A549 (cell line): ENCODE measurements around the gene SORCS2. TPM values are rescaled to one million over a fixed set of nuclear protein-coding genes. Genes with fewer than 3 reads are reported as not detected.

Experiments
- ATAC-seq, 2 experiments: fragments of 200-7000 bp in 1 of 2; fragments of >200 bp in 1 of 2; cut with Nextera tagmentation in 1 of 2; cut with Tn5 transposase in 1 of 2; 3 replicates each; pipeline versions ENCODE4 v1.8.0 to v1.9.1; 2018 to 2020; ENCODE audit warnings: mild to moderate bottlenecking in 1 of 2, moderate library complexity in 1 of 2
- CTCF ChIA-PET: fragments of 300-600 bp; sonication (Branson Sonifier 250); formaldehyde crosslinking; extraction: SDS; loops from one replicate; lab custom pipeline; 2021; ENCODE audit warnings: antibody characterized with exemption, inconsistent platforms; lab: Yijun Ruan, JAX
- POLR2A ChIA-PET: fragments of 350-600 bp; formaldehyde crosslinking; extraction: SDS; loops from one replicate; lab custom pipeline; 2021; ENCODE audit warnings: antibody characterized with exemption, inconsistent platforms; lab: Yijun Ruan, JAX
- DNase-seq, 2 experiments: peaks; one replicate each; pipeline versions ENCODE4 v3.0.0 to v3.0.0-alpha.2; 2011 to 2016; ENCODE audit warnings: low read depth in 1 of 2, low spot score in 1 of 2
- FAIRE-seq: peaks from 2 replicates; lab custom pipeline; 2011; peaks lifted over from hg19 to GRCh38; lab: Jason Lieb, UNC
- H3K27ac ChIP-seq, 2 experiments: fragments of >200 bp; sonication (Bioruptor Twin); formaldehyde crosslinking; 3 replicates each; pipeline ENCODE4 v1.5.1; 2016 to 2017
- H3K4me1 ChIP-seq: fragments of >200 bp; sonication (Bioruptor Twin); formaldehyde crosslinking; 3 replicates; pipeline ENCODE4 v1.6.1; 2016
- H3K4me2 ChIP-seq: fragments of >200 bp; sonication (Bioruptor Twin); formaldehyde crosslinking; 3 replicates; pipeline ENCODE4 v1.6.1; 2016
- H3K4me3 ChIP-seq: fragments of >200 bp; sonication (Bioruptor Twin); formaldehyde crosslinking; 3 replicates; pipeline ENCODE4 v1.5.1; 2016
- H3K9me3 ChIP-seq: fragments of >200 bp; sonication (Bioruptor Twin); formaldehyde crosslinking; 3 replicates; pipeline ENCODE4 v1.6.1; 2016
- CBX2 ChIP-seq: fragments of 200-600 bp; sonication (generic); IDR thresholded peaks from 2 replicates; pipeline ENCODE4 v1.6.1; 2016; ENCODE audit warnings: low read depth, mild to moderate bottlenecking, borderline replicate concordance
- EHF ChIP-seq: fragments of 250-450 bp; sonication (Bioruptor Pico); IDR thresholded peaks from 2 replicates; pipeline ENCODE4 v1.5.0; 2020; ENCODE audit warnings: mild to moderate bottlenecking
- HDAC2 ChIP-seq: fragments of 200-600 bp; sonication (generic); IDR thresholded peaks from 2 replicates; pipeline ENCODE4 v1.6.1; 2016
- HOXB13 ChIP-seq: fragments of 250-450 bp; sonication (Bioruptor Pico); IDR thresholded peaks from 2 replicates; pipeline ENCODE4 v1.5.0; 2020; ENCODE audit warnings: low read depth, mild to moderate bottlenecking, moderate library complexity
- JUNB ChIP-seq: fragments of >200 bp; sonication (Bioruptor Twin); formaldehyde crosslinking; IDR thresholded peaks from 2 replicates; pipeline ENCODE4 v1.6.1; 2016
- RCOR1 ChIP-seq: fragments of 150-350 bp; IDR thresholded peaks from 2 replicates; pipeline ENCODE4 v1.6.1; 2014; ENCODE audit warnings: antibody characterized with exemption, low read length, low read depth
- RFX5 ChIP-seq: fragments of 450-650 bp; IDR thresholded peaks from 2 replicates; pipeline ENCODE4 v1.7.1; 2014; ENCODE audit warnings: antibody characterized with exemption, mild to moderate bottlenecking, moderate library complexity
- RNF2 ChIP-seq: fragments of 200-600 bp; sonication (generic); IDR thresholded peaks from 2 replicates; pipeline ENCODE4 v1.6.1; 2016; ENCODE audit warnings: low read depth, mild to moderate bottlenecking, antibody characterized with exemption, moderate library complexity, borderline replicate concordance
- SMC3 ChIP-seq: fragments of >200 bp; sonication (Bioruptor Twin); formaldehyde crosslinking; IDR thresholded peaks from 3 replicates; pipeline ENCODE4 v1.6.1; 2018; ENCODE audit warnings: inconsistent platforms
- TP53 ChIP-seq: fragments of 250-450 bp; sonication (Bioruptor Pico); IDR thresholded peaks from 2 replicates; pipeline ENCODE4 v1.5.0; 2021; ENCODE audit warnings: mild to moderate bottlenecking, moderate library complexity
- WGBS: methylation state at CpG from one replicate; pipeline ENCODE4 v1.1.6; 2017; ENCODE audit errors: missing lambda C conversion rate; 5-methylcytosine and 5-hydroxymethylcytosine counted together
- polyA plus RNA-seq, 4 experiments: library from polyadenylated mRNA; depleted of rRNA in 3 of 4; stranded (reverse); fragments of >200 nt; fragmentation: RNase III in 1 of 4; extraction: RNeasy Plus Mini Kit Qiagen cat#74134 plus additional on column Dnase treatment in 1 of 4; gene quantifications; 2 replicates in 3 of 4; 3 replicates in 1 of 4; pipeline ENCODE4 v1.2.3, GENCODE V29; 2011 to 2017
- TF ChIP-seq, protein P1 (sequence below): fragments of >200 bp; sonication (Bioruptor Twin); formaldehyde crosslinking; IDR thresholded peaks from 3 replicates; pipeline ENCODE4 v1.6.1; 2016
- TF ChIP-seq, protein P2 (sequence below): fragments of 200-600 bp; sonication (generic); IDR thresholded peaks from 2 replicates; pipeline ENCODE4 v1.6.1; 2016; ENCODE audit warnings: antibody characterized with exemption, mild to moderate bottlenecking, moderate library complexity
- TF ChIP-seq, protein P3 (sequence below): fragments of 250-450 bp; sonication (Bioruptor Pico); IDR thresholded peaks from 2 replicates; pipeline ENCODE4 v1.5.0; 2020; ENCODE audit warnings: low read depth, mild to moderate bottlenecking, moderate library complexity

Gene SORCS2
- polyA plus RNA-seq, 2 of the 4 experiments (the other 2 are of a cell fraction) = 1.4 to 4.6 TPM

DNA sequence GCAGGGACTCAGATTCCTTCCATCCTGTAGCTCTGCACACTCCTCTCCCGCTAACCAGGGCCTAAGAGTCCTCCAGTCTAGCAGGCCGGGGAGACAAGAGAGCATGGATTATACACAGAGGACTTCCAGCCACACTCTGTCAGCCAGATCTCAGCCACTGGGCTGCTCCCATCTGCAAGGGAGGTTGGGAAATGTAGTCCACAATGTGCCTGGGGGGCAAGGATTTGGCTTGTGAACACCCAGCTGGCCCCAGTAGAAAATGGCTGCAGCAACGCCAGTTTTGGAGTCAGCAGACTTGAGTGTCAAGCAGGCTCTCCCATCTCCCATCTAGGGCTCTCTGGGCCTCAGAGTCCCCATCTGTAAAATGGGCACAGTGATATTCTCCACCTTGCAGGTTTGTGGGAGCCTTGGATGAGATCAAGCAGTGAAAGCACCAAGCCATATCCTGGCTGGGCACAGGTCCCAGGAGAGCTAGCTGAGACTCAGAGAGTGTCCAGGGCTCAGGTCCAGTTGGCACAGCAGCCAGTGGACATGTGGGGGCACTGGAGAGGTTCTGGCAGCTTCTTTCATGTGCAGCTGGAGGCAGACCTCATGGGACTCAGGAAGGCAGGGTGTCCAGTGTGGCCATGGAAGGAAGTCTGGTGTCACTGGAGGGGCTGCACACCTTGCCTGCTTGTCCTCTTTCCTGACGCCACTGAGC, 227.8 kb downstream of the SORCS2 start:
- ATAC-seq = no peak
- Histone ChIP-seq H3K4me1 (no peaks in the 10 kb centered on the region), H3K27ac (no peak overlapping the region), H3K4me3 (no peak overlapping the region), H3K4me2 (no peak overlapping the region), H3K9me3 (no peaks in the 10 kb centered on the region)
- no peak for FAIRE-seq
- WGBS = 84% methylated on average over 4 of the region's 4 CpGs
- POLR2A ChIA-PET = no interaction called here
- no peak for DNase-seq
- TF ChIP-seq EHF (CRISPR knock-in tag) (no peak), SMC3 (no peak), HDAC2 (no peak)
- TF ChIP-seq, protein P1, sequence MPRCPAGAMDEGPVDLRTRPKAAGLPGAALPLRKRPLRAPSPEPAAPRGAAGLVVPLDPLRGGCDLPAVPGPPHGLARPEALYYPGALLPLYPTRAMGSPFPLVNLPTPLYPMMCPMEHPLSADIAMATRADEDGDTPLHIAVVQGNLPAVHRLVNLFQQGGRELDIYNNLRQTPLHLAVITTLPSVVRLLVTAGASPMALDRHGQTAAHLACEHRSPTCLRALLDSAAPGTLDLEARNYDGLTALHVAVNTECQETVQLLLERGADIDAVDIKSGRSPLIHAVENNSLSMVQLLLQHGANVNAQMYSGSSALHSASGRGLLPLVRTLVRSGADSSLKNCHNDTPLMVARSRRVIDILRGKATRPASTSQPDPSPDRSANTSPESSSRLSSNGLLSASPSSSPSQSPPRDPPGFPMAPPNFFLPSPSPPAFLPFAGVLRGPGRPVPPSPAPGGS = no peak
- TF ChIP-seq, protein P2, sequence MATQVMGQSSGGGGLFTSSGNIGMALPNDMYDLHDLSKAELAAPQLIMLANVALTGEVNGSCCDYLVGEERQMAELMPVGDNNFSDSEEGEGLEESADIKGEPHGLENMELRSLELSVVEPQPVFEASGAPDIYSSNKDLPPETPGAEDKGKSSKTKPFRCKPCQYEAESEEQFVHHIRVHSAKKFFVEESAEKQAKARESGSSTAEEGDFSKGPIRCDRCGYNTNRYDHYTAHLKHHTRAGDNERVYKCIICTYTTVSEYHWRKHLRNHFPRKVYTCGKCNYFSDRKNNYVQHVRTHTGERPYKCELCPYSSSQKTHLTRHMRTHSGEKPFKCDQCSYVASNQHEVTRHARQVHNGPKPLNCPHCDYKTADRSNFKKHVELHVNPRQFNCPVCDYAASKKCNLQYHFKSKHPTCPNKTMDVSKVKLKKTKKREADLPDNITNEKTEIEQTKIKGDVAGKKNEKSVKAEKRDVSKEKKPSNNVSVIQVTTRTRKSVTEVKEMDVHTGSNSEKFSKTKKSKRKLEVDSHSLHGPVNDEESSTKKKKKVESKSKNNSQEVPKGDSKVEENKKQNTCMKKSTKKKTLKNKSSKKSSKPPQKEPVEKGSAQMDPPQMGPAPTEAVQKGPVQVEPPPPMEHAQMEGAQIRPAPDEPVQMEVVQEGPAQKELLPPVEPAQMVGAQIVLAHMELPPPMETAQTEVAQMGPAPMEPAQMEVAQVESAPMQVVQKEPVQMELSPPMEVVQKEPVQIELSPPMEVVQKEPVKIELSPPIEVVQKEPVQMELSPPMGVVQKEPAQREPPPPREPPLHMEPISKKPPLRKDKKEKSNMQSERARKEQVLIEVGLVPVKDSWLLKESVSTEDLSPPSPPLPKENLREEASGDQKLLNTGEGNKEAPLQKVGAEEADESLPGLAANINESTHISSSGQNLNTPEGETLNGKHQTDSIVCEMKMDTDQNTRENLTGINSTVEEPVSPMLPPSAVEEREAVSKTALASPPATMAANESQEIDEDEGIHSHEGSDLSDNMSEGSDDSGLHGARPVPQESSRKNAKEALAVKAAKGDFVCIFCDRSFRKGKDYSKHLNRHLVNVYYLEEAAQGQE = no peak
- CTCF ChIA-PET = interaction anchor here (1.6 kb wide), 1 partner anchor 10 kb away, joined by 4 read pairs; no protein-coding TSS in a partner anchor

DNA sequence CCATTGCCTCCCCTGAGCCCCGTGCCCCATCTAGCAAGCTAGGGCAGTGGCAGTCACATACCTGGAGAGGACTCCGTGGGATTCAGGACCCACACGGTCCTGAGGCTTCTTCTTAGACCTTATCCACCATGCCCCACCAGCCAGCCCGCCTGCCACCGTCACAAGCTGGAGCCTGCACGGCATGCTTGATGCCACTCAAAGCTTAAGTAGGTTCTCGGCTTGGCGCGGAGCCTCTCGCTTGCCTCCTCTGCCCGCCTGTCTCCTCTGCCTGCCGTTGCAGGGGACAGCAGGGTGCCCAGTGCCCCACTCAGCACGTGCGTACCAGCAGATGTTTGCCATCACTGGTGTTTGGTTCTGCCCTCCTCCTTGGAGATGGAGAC, 228.3 kb downstream of the SORCS2 start:
- H3K4me2 ChIP-seq = no peak overlapping the region
- ATAC-seq = no peak
- no peak for TF ChIP-seq RCOR1
- no peak for TF ChIP-seq HOXB13
- no peak for TF ChIP-seq TP53
- ChIA-PET POLR2A (no interaction called here), CTCF (interaction anchor here (1.6 kb wide), 1 partner anchor 11 kb away, joined by 4 read pairs; no protein-coding TSS in a partner anchor)
- H3K4me3 ChIP-seq = no peak overlapping the region
- WGBS = 79% methylated on average over 10 of the region's 14 CpGs
- no peak overlapping the region for H3K27ac ChIP-seq
- no peak for DNase-seq
- no peak for FAIRE-seq
- H3K9me3 ChIP-seq = no peaks in the 10 kb centered on the region
- no peaks in the 10 kb centered on the region for H3K4me1 ChIP-seq

DNA sequence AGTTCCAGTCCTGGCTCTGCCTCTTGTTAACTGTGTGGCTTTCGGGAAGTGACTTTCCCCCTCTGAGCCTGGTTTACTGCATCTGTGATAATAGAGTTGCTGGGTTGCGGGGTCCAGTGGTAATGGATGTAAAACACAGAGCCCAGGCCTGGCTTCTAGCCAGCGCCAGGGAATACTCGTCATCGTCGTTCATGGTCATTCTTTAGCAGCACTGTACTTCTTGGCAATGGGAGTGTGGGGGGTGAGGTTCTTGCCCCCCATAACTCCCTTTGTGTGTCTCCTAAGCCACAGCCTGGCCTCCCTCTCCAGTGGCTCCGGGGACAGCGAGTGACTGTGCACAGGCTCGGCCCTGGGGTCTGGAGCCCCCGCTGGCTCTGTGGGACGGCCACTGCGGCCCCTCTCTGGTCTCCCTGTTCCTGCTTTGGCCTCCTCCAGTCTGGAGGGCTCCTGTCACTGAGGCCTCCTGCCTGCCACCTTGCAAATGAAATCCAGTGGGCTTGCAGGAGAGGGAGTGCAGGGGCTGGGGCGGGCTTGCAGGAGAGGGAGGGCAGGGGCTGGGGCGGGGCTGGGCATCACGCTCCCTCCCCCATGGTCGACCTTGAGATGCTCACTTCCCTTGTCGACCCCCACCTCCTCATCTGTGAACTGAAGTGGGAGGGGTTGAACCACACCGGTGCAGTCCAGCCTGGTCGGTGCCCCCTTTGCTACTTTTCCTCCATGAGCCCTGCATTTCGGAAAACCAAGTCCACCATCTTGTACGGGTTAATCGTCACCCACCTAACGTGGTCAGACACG, 229.2 kb downstream of the SORCS2 start:
- Histone ChIP-seq H3K4me2 (no peak overlapping the region), H3K4me1 (no peaks in the 10 kb centered on the region), H3K27ac (no peak overlapping the region), H3K4me3 (no peak overlapping the region), H3K9me3 (no peaks in the 10 kb centered on the region)
- DNase-seq (no peak), FAIRE-seq (no peak), ATAC-seq (no peak)
- CTCF ChIA-PET = no interaction called here
- TF ChIP-seq RCOR1 (no peak), CBX2 (no peak), RFX5 (no peak), RNF2 (no peak), JUNB (no peak)
- TF ChIP-seq, protein P3, sequence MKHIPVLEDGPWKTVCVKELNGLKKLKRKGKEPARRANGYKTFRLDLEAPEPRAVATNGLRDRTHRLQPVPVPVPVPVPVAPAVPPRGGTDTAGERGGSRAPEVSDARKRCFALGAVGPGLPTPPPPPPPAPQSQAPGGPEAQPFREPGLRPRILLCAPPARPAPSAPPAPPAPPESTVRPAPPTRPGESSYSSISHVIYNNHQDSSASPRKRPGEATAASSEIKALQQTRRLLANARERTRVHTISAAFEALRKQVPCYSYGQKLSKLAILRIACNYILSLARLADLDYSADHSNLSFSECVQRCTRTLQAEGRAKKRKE (CRISPR knock-in tag) = no peak
- POLR2A ChIA-PET = no interaction called here
- 83% methylated on average over 12 of the region's 24 CpGs for WGBS
